Liver (tissue), 9 donors: ENCODE measurements around the gene CCDC88C. TPM values are rescaled to one million over a fixed set of nuclear protein-coding genes. Genes with fewer than 3 reads are reported as not detected.

ENCODE experiments used
- DNase-seq: peaks from one replicate; pipeline ENCODE4 v3.0.0-alpha.2; 2017; ENCODE audit warnings: low spot score
- H3K27ac ChIP-seq, 2 donors: one replicate each; pipeline ENCODE4 v1.7.0; 2013; ENCODE audit warnings: inconsistent platforms in 2 of 2, low read length in 2 of 2, control low read depth in 1 of 2, low read depth in 1 of 2, mild to moderate bottlenecking in 1 of 2
- H3K27me3 ChIP-seq, 4 donors: one replicate each; pipeline versions ENCODE4 v1.6.1 to v1.7.0; 2013; ENCODE audit warnings: low read length in 3 of 4, inconsistent platforms in 1 of 4, mild to moderate bottlenecking in 1 of 4, moderate library complexity in 1 of 4; ENCODE audit not compliant: control insufficient read depth in 4 of 4, insufficient read depth in 4 of 4
- H3K36me3 ChIP-seq, 4 donors: one replicate each; pipeline versions ENCODE4 v1.6.1 to v1.7.0; 2013; ENCODE audit warnings: low read length in 3 of 4, mild to moderate bottlenecking in 3 of 4, low read depth in 1 of 4, moderate library complexity in 1 of 4; ENCODE audit not compliant: control insufficient read depth in 4 of 4, insufficient read depth in 3 of 4
- H3K4me1 ChIP-seq, 4 donors: one replicate each; pipeline versions ENCODE4 v1.6.1 to v1.7.0; 2013; ENCODE audit warnings: low read length in 3 of 4, mild to moderate bottlenecking in 3 of 4, moderate library complexity in 1 of 4; ENCODE audit not compliant: control insufficient read depth in 4 of 4, insufficient read depth in 4 of 4
- H3K4me3 ChIP-seq, 3 donors: one replicate each; pipeline versions ENCODE4 v1.6.1 to v1.7.0; 2013; ENCODE audit warnings: low read length in 3 of 3, control low read depth in 1 of 3, low read depth in 1 of 3, mild to moderate bottlenecking in 1 of 3
- H3K9ac ChIP-seq, 2 donors: one replicate each; pipeline ENCODE4 v1.7.0; 2013; ENCODE audit warnings: low read length in 2 of 2, mild to moderate bottlenecking in 2 of 2, moderate library complexity in 2 of 2, control low read depth in 1 of 2, low read depth in 1 of 2
- H3K9me3 ChIP-seq, 4 donors: one replicate each; pipeline versions ENCODE4 v1.6.1 to v1.7.0; 2013; ENCODE audit warnings: low read length in 3 of 4; ENCODE audit not compliant: control insufficient read depth in 4 of 4
- EGR1 ChIP-seq, 2 donors: IDR thresholded peaks; 2 replicates each; pipeline ENCODE4 v1.6.1; 2016 to 2018; ENCODE audit warnings: antibody characterized with exemption in 2 of 2, low read depth in 2 of 2
- FOXA1 ChIP-seq: IDR thresholded peaks from 2 replicates; pipeline ENCODE4 v1.6.1; 2016; ENCODE audit warnings: antibody characterized with exemption
- FOXA2 ChIP-seq: IDR thresholded peaks from 2 replicates; pipeline ENCODE4 v1.6.1; 2016; ENCODE audit warnings: antibody characterized with exemption
- GABPA ChIP-seq, 2 donors: IDR thresholded peaks in 1 of 2; conservative IDR thresholded peaks in 1 of 2; 2 replicates each; pipeline ENCODE4 v1.6.1; 2016; ENCODE audit warnings: antibody characterized with exemption in 2 of 2, mild to moderate bottlenecking in 1 of 2, moderate library complexity in 1 of 2
- HNF4A ChIP-seq, 2 donors: conservative IDR thresholded peaks; 2 replicates each; pipeline ENCODE4 v1.6.1; 2016; ENCODE audit warnings: antibody characterized with exemption in 2 of 2, mild to moderate bottlenecking in 2 of 2
- HNF4G ChIP-seq: IDR thresholded peaks from 2 replicates; pipeline ENCODE4 v1.6.1; 2016; ENCODE audit warnings: antibody characterized with exemption
- JUND ChIP-seq, 2 donors: IDR thresholded peaks; 2 replicates each; pipeline ENCODE4 v1.6.1; 2016; ENCODE audit warnings: antibody characterized with exemption in 2 of 2
- NR2F2 ChIP-seq: IDR thresholded peaks from 2 replicates; pipeline ENCODE4 v1.6.1; 2016; ENCODE audit warnings: antibody characterized with exemption
- RAD21 ChIP-seq, 2 donors: IDR thresholded peaks; 2 replicates each; pipeline ENCODE4 v1.6.1; 2016; ENCODE audit warnings: antibody characterized with exemption in 2 of 2, mild to moderate bottlenecking in 2 of 2
- RXRA ChIP-seq, 2 donors: IDR thresholded peaks; 2 replicates each; pipeline ENCODE4 v1.6.1; 2017 to 2018; ENCODE audit warnings: antibody characterized with exemption in 2 of 2, mild to moderate bottlenecking in 1 of 2
- SP1 ChIP-seq: IDR thresholded peaks from 2 replicates; pipeline ENCODE4 v1.6.1; 2018; ENCODE audit warnings: antibody characterized with exemption, mild to moderate bottlenecking
- TAF1 ChIP-seq: conservative IDR thresholded peaks from 2 replicates; pipeline ENCODE4 v1.6.1; 2016; ENCODE audit warnings: antibody characterized with exemption, mild to moderate bottlenecking
- YY1 ChIP-seq: IDR thresholded peaks from 2 replicates; pipeline ENCODE4 v1.6.1; 2016; ENCODE audit warnings: antibody characterized with exemption, mild to moderate bottlenecking
- WGBS: extraction: QIAGEN DNeasy Blood & Tissue Kit; methylation state at CpG from one replicate; pipeline ENCODE4 v1.1.7; 2013; 5-methylcytosine and 5-hydroxymethylcytosine counted together
- polyA plus RNA-seq, 2 donors: library from polyadenylated mRNA; stranded (reverse) in 1 of 2; unstranded in 1 of 2; fragments of 200-250 nt in 1 of 2; fragments of >200 nt in 1 of 2; fragmentation: Nextera tagmentation in 1 of 2; extraction: Ambion mirVana in 1 of 2; gene quantifications; one replicate each; pipeline versions ENCODE4 v1.2.1 to v1.2.3, GENCODE V29; 2013 to 2015
- total RNA-seq, 2 donors: library from RNA; depleted of rRNA; stranded (reverse); fragments of >200 nt; gene quantifications; one replicate each; pipeline ENCODE4 v1.2.3, GENCODE V29; 2014
- TF ChIP-seq, protein P1 (sequence below): fragments of 150-350 bp; IDR thresholded peaks from 2 replicates; pipeline ENCODE4 v1.5.1; 2017; ENCODE audit warnings: improper control_type of control experiment, low read depth, low read length; ENCODE audit not compliant: missing input control
- TF ChIP-seq, protein P2 (sequence below): IDR thresholded peaks from 2 replicates; pipeline ENCODE4 v1.6.1; 2016; ENCODE audit warnings: antibody characterized with exemption
- TF ChIP-seq, protein P3 (sequence below): IDR thresholded peaks from 2 replicates; pipeline ENCODE4 v1.6.1; 2016; ENCODE audit warnings: antibody characterized with exemption, mild to moderate bottlenecking
- TF ChIP-seq, protein P4 (sequence below): IDR thresholded peaks from 2 replicates; pipeline ENCODE4 v1.6.1; 2016; ENCODE audit warnings: antibody characterized with exemption
- TF ChIP-seq, protein P5 (sequence below): IDR thresholded peaks from 2 replicates; pipeline ENCODE4 v1.6.1; 2016; ENCODE audit warnings: antibody characterized with exemption
- donor health status: healthy.
- donor health status: healthy.
- donor health status: healthy.
- donor health status: healthy.
- donor health status: healthy.

Gene CCDC88C
- total and polyA plus RNA-seq, 4 donors: 1.3 to 10.8 (median 4.0) TPM

DNA sequence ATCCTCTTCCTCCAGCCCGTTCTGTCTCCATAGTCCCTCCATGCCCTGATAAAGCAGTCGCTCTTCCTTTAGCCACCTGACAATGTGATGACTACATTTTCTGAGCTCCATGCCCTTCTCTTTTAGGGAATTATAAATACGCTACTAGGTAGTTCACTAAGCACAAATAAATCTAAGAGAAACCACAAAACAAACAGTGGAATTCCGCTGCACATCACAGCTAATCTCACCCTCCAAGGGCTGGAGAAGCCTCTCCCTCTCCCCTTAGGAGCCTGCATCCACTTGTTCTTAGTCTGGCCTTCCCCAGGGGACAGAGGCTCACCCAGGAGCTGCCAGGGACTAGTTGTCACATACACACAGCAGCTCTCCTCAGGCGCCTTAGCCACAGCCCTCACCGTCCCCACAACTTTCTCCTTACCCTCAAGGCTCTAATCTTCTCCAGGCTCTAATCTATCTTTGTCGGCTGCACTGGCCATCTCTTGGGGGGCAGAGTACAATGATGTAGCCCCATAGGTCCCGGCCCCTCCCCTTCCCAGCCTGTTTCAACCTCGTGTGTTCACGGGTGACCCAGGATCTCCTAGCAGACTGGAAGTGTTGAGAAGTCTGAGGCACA lies 117.2 kb downstream of the CCDC88C start:
- Histone ChIP-seq H3K36me3 (peaks cover 0 to 61% (median 23%) of the 10 kb centered on the region in 4 donors), H3K9me3 (no peaks in the 10 kb centered on the region), H3K4me3 (no peak overlapping the region), H3K27me3 (no peaks in the 10 kb centered on the region), H3K27ac (no peak overlapping the region), H3K9ac (no peak overlapping the region), H3K4me1 (no peaks in the 10 kb centered on the region)
- no peak for TF ChIP-seq HNF4A (conservative IDR thresholded peaks at IDR 0.05)
- TF ChIP-seq RXRA (IDR thresholded peaks at IDR 0.05): no peak
- no peak for TF ChIP-seq EGR1 (IDR thresholded peaks at IDR 0.05; ENCODE audit: low read depth in 2 of 2)
- TF ChIP-seq FOXA2: no peak
- no peak for TF ChIP-seq YY1
- TF ChIP-seq, protein P1, sequence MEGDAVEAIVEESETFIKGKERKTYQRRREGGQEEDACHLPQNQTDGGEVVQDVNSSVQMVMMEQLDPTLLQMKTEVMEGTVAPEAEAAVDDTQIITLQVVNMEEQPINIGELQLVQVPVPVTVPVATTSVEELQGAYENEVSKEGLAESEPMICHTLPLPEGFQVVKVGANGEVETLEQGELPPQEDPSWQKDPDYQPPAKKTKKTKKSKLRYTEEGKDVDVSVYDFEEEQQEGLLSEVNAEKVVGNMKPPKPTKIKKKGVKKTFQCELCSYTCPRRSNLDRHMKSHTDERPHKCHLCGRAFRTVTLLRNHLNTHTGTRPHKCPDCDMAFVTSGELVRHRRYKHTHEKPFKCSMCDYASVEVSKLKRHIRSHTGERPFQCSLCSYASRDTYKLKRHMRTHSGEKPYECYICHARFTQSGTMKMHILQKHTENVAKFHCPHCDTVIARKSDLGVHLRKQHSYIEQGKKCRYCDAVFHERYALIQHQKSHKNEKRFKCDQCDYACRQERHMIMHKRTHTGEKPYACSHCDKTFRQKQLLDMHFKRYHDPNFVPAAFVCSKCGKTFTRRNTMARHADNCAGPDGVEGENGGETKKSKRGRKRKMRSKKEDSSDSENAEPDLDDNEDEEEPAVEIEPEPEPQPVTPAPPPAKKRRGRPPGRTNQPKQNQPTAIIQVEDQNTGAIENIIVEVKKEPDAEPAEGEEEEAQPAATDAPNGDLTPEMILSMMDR: no peak
- no peak for TF ChIP-seq RAD21 (IDR thresholded peaks at IDR 0.05)
- no peak for TF ChIP-seq TAF1
- TF ChIP-seq JUND (IDR thresholded peaks at IDR 0.05): no peak
- no peak for TF ChIP-seq HNF4G
- no peak for TF ChIP-seq NR2F2
- no peak for DNase-seq
- 91% methylated on average over 10 of the region's 10 CpGs for WGBS

DNA sequence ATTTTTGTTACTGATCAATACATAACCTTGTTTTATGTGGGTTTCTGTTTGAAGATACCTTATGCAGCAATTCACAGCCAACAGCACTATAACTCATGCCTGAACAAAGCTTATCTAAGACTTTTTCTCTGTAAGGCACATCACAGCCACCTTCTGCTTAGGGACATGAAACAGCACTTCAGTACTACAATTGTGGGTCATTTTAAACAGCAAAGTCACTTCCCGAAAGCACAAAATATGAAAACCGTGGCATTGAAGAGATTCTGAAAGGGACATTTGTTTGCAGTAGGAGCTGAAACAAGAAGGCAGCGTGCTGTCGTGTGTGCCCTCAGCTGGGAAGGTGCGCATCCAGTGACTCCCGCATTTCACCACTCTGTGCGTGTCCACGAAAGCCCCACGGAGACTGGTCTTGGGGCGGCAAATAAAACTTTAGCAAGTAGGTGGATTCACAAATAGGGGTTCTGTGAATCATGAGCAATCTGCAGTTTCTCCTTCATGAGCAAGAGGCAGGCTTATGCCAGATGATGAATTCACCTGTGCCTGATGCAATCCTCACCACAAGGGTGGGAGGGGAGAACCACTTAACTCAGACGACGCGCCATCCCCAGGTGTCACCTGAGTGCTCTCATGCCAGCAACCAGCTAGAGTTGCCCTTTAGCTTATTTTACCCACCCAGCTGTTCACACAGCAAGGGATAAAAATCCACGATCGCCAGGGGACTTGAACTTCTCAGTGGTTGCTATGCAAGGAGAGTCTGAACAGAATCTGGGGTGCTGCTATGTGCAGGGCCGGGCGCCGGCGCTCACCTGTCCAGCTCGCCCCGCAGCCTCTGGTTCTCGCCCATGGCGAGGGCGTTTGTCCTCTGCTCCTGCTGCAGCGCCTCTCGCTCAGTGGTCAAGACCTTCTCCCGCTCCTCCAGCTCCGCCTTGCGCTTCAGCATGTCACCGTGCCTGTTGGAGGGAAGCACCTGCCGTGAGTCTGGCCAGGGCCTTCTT lies 118.2 kb downstream of the CCDC88C start:
- TF ChIP-seq GABPA (IDR thresholded peaks at IDR 0.05 in 1 of 2, conservative IDR thresholded peaks at IDR 0.05 in 1 of 2) (no peak), JUND (IDR thresholded peaks at IDR 0.05) (no peak), NR2F2 (no peak), HNF4A (conservative IDR thresholded peaks at IDR 0.05) (no peak), FOXA2 (no peak), RXRA (IDR thresholded peaks at IDR 0.05) (no peak), RAD21 (IDR thresholded peaks at IDR 0.05) (no peak), YY1 (no peak), SP1 (no peak), FOXA1 (no peak), TAF1 (no peak), HNF4G (no peak), EGR1 (IDR thresholded peaks at IDR 0.05; ENCODE audit: low read depth in 2 of 2) (no peak)
- TF ChIP-seq, protein P2, sequence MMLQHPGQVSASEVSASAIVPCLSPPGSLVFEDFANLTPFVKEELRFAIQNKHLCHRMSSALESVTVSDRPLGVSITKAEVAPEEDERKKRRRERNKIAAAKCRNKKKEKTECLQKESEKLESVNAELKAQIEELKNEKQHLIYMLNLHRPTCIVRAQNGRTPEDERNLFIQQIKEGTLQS: no peak
- TF ChIP-seq, protein P3, sequence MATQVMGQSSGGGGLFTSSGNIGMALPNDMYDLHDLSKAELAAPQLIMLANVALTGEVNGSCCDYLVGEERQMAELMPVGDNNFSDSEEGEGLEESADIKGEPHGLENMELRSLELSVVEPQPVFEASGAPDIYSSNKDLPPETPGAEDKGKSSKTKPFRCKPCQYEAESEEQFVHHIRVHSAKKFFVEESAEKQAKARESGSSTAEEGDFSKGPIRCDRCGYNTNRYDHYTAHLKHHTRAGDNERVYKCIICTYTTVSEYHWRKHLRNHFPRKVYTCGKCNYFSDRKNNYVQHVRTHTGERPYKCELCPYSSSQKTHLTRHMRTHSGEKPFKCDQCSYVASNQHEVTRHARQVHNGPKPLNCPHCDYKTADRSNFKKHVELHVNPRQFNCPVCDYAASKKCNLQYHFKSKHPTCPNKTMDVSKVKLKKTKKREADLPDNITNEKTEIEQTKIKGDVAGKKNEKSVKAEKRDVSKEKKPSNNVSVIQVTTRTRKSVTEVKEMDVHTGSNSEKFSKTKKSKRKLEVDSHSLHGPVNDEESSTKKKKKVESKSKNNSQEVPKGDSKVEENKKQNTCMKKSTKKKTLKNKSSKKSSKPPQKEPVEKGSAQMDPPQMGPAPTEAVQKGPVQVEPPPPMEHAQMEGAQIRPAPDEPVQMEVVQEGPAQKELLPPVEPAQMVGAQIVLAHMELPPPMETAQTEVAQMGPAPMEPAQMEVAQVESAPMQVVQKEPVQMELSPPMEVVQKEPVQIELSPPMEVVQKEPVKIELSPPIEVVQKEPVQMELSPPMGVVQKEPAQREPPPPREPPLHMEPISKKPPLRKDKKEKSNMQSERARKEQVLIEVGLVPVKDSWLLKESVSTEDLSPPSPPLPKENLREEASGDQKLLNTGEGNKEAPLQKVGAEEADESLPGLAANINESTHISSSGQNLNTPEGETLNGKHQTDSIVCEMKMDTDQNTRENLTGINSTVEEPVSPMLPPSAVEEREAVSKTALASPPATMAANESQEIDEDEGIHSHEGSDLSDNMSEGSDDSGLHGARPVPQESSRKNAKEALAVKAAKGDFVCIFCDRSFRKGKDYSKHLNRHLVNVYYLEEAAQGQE: no peak
- TF ChIP-seq, protein P4, sequence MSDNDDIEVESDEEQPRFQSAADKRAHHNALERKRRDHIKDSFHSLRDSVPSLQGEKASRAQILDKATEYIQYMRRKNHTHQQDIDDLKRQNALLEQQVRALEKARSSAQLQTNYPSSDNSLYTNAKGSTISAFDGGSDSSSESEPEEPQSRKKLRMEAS: no peak
- TF ChIP-seq, protein P1: no peak
- TF ChIP-seq, protein P5, sequence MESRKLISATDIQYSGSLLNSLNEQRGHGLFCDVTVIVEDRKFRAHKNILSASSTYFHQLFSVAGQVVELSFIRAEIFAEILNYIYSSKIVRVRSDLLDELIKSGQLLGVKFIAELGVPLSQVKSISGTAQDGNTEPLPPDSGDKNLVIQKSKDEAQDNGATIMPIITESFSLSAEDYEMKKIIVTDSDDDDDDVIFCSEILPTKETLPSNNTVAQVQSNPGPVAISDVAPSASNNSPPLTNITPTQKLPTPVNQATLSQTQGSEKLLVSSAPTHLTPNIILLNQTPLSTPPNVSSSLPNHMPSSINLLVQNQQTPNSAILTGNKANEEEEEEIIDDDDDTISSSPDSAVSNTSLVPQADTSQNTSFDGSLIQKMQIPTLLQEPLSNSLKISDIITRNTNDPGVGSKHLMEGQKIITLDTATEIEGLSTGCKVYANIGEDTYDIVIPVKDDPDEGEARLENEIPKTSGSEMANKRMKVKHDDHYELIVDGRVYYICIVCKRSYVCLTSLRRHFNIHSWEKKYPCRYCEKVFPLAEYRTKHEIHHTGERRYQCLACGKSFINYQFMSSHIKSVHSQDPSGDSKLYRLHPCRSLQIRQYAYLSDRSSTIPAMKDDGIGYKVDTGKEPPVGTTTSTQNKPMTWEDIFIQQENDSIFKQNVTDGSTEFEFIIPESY: no peak
- Histone ChIP-seq H3K4me3 (no peak overlapping the region), H3K27ac (no peak overlapping the region), H3K9ac (no peak overlapping the region), H3K4me1 (no peaks in the 10 kb centered on the region), H3K36me3 (peaks cover 0 to 60% (median 23%) of the 10 kb centered on the region in 4 donors), H3K27me3 (no peaks in the 10 kb centered on the region), H3K9me3 (no peaks in the 10 kb centered on the region)
- WGBS: 96% methylated on average over 31 of the region's 31 CpGs
- no peak for DNase-seq
